GM12878 (cell line): ENCODE results near the gene CCDC97. TPM values are rescaled to one million over a fixed set of nuclear protein-coding genes. Genes with fewer than 3 reads are reported as not detected.

Experiments used
- ATAC-seq: fragments of 200-7000 bp; cut with Tn5 transposase; 3 replicates; pipeline ENCODE4 v1.9.1; 2020; ENCODE audit warnings: mild to moderate bottlenecking, moderate library complexity
- BruUV-seq: library from RNA; stranded (reverse); fragments of 400-500 nt; replicated peaks from 2 replicates; lab custom pipeline; 2021; lab: Mats Ljungman, UMichigan
- CTCF ChIA-PET: fragments of 300-600 bp; sonication (Branson Sonifier 250); formaldehyde crosslinking; extraction: SDS; loops from one replicate; lab custom pipeline; 2021; ENCODE audit warnings: inconsistent platforms; lab: Yijun Ruan, JAX
- POLR2A ChIA-PET: fragments of 350-600 bp; formaldehyde crosslinking; extraction: SDS; loops from one replicate; lab custom pipeline; 2021; ENCODE audit warnings: inconsistent platforms; lab: Charles Lee
- RAD21 ChIA-PET: fragments of 300-600 bp; sonication (Branson Sonifier 250); formaldehyde crosslinking; loops from one replicate; lab custom pipeline; 2023; ENCODE audit warnings: antibody characterized with exemption; ENCODE audit not compliant: unreplicated experiment; lab: Charles Lee
- SMC1A ChIA-PET: fragments of 300-600 bp; sonication (Branson Sonifier 250); formaldehyde crosslinking; loops from one replicate; lab custom pipeline; 2023; ENCODE audit not compliant: unreplicated experiment, uncharacterized antibody; lab: Charles Lee
- DNase-seq: peaks from one replicate; pipeline ENCODE4 v3.0.0-alpha.2; 2011; ENCODE audit warnings: low read depth, low spot score
- FAIRE-seq: peaks from 3 replicates; lab custom pipeline; 2011; peaks lifted over from hg19 to GRCh38; lab: Jason Lieb, UNC
- H2AFZ ChIP-seq: 2 replicates; pipeline ENCODE4 v1.6.0; 2011; ENCODE audit warnings: low read depth, low read length, control low read depth; ENCODE audit not compliant: control insufficient read depth
- H3K27ac ChIP-seq: 2 replicates; pipeline ENCODE4 v1.5.1; 2011; ENCODE audit warnings: control low read depth; ENCODE audit not compliant: control insufficient read depth, insufficient read depth
- H3K27me3 ChIP-seq, 2 experiments: replicated peaks in 1 of 2; 2 replicates each; pipeline versions ENCODE4 v1.6.0 to v1.6.1; 2011; ENCODE audit warnings: low read length in 1 of 2; ENCODE audit not compliant: control insufficient read depth in 2 of 2, insufficient read depth in 2 of 2
- H3K36me3 ChIP-seq, 2 experiments: 2 replicates each; pipeline ENCODE4 v1.5.1; 2011; ENCODE audit warnings: low read length in 1 of 2; ENCODE audit not compliant: control insufficient read depth in 2 of 2, insufficient read depth in 2 of 2
- H3K4me1 ChIP-seq: 2 replicates; pipeline ENCODE4 v1.6.1; 2011; ENCODE audit warnings: mild to moderate bottlenecking, low read length, moderate library complexity, mixed read lengths; ENCODE audit not compliant: control insufficient read depth, insufficient read depth
- H3K4me2 ChIP-seq: 2 replicates; pipeline ENCODE4 v1.6.0; 2011; ENCODE audit warnings: control low read depth; ENCODE audit not compliant: control insufficient read depth, insufficient read depth
- H3K4me3 ChIP-seq: fragments of 200-600 bp; sonication (generic); 2 replicates; pipeline ENCODE4 v1.5.1; 2016
- H3K79me2 ChIP-seq: 2 replicates; pipeline ENCODE4 v1.6.0; 2011; ENCODE audit warnings: low read length; ENCODE audit not compliant: control insufficient read depth, insufficient read depth
- H3K9ac ChIP-seq: 2 replicates; pipeline ENCODE4 v1.8.0; 2011; ENCODE audit warnings: low read length, control low read depth, mixed read lengths; ENCODE audit not compliant: control insufficient read depth, insufficient read depth
- H3K9me3 ChIP-seq: replicated peaks from 3 replicates; pipeline ENCODE4 v1.5.1; 2011; ENCODE audit warnings: mild to moderate bottlenecking, low read length; ENCODE audit not compliant: control insufficient read depth, insufficient read depth
- H4K20me1 ChIP-seq: 2 replicates; pipeline ENCODE4 v1.6.0; 2011; ENCODE audit not compliant: control insufficient read depth, insufficient read depth
- EP300 ChIP-seq, 2 experiments: fragments of 150-350 bp in 1 of 2; IDR thresholded peaks; 2 replicates each; pipeline ENCODE4 v1.6.1; 2011 to 2012; ENCODE audit warnings: low read depth in 2 of 2, low read length in 2 of 2, borderline replicate concordance in 1 of 2, improper control_type of control experiment in 1 of 2, inconsistent platforms in 1 of 2; ENCODE audit not compliant: control insufficient read depth in 1 of 2
- KAT2A ChIP-seq: conservative IDR thresholded peaks from 2 replicates; pipeline ENCODE4 v1.6.1; 2011; ENCODE audit warnings: low read depth, low read length; ENCODE audit not compliant: control insufficient read depth
- MTA3 ChIP-seq: IDR thresholded peaks from 2 replicates; pipeline ENCODE4 v1.6.1; 2012; ENCODE audit warnings: low read length, inconsistent platforms, borderline replicate concordance
- TCF12 ChIP-seq: IDR thresholded peaks from 2 replicates; pipeline ENCODE4 v1.6.1; 2011; ENCODE audit warnings: low read depth, mild to moderate bottlenecking, low read length
- ZNF24 ChIP-seq: fragments of 450-650 bp; IDR thresholded peaks from 2 replicates; pipeline ENCODE4 v1.6.1; 2017; ENCODE audit warnings: antibody characterized with exemption, mild to moderate bottlenecking
- WGBS: methylation state at CpG from one replicate; pipeline ENCODE4 v1.1.6; 2016; ENCODE audit warnings: low lambda C conversion rate; ENCODE audit not compliant: insufficient replicate concordance, insufficient coverage; ENCODE audit errors: missing lambda C conversion rate; 5-methylcytosine and 5-hydroxymethylcytosine counted together
- in situ Hi-C: fragments of 300-500 bp; cut with MboI; formaldehyde crosslinking; loops from 9 replicates; pipeline ENCODE4 v1.14.3; 2018; ENCODE audit warnings: mixed read lengths
- intact Hi-C: fragments of 100-400 bp; cut with micrococcal nuclease; formaldehyde crosslinking; loops from one replicate; pipeline ENCODE4 v1.14.2; 2022; ENCODE audit not compliant: unreplicated experiment
- polyA plus RNA-seq, 11 experiments: library from polyadenylated mRNA; depleted of rRNA in 4 of 11; unstranded in 6 of 11; stranded (reverse) in 5 of 11; fragments of >200 nt; fragmentation: Nextera tagmentation in 4 of 11; fragmentation: Illumina TruSeq in 1 of 11; extraction: Ambion mirVana in 4 of 11; extraction: Trizol in 1 of 11; gene quantifications; 1 replicate in 1 of 11; 2 replicates in 10 of 11; pipeline versions ENCODE4 v1.2.1 to v1.2.3, GENCODE V29; 2011 to 2016; ENCODE audit warnings: inconsistent platforms in 2 of 11, missing spikeins in 2 of 11, low read depth in 1 of 11
- total RNA-seq, 4 experiments: library from RNA; depleted of rRNA in 3 of 4; stranded (reverse); fragments of >200 nt in 3 of 4; fragmentation: Illumina TruSeq in 1 of 4; extraction: Trizol in 1 of 4; gene quantifications; 2 replicates each; pipeline versions ENCODE4 v1.2.1 to v1.2.3, GENCODE V29; 2013 to 2021
- TF ChIP-seq, protein P1 (sequence below): fragments of 450-650 bp; IDR thresholded peaks from 2 replicates; pipeline ENCODE4 v1.6.1; 2017; ENCODE audit warnings: low read depth, mild to moderate bottlenecking, moderate library complexity
- TF ChIP-seq, protein P2 (sequence below): fragments of 450-650 bp; IDR thresholded peaks from 2 replicates; pipeline ENCODE4 v1.6.1; 2016; ENCODE audit warnings: mild to moderate bottlenecking

CCDC97 gene
- total and polyA plus RNA-seq, 10 of the 15 experiments (the other 5 are each of a cell fraction or from before 2014, with no cell fraction given) = 1.8 to 34.1 (median 18.8) TPM

DNA sequence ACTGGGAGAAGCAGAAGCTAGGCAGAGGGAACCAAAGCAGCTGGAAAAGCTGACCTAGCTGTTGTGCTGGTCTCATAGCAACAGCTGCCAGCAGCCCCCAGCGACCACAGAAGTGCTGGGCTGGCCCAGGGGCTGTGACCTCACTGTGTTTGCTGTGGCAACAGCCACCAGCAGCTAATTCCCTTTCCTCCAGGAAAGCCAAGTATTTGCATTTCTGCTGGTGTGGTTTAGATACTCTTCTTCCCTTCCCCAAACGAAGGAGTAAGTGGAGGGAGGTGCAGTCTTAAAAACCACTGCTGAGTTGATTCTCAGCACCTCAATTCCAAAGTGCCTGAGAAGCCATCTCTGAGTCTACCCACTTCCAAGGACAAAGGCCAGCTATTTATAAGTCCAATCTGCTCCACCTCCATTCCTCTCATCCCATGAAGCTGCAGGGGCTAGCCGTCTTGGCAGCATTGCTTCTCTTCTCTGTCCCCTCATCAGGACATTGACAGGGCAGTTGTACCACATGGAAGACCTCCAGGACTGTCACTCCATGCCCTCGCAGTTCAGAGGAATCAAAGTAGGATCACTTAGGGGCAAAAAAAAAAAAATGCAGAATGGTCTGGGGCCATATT is 11.5 kb upstream of the CCDC97 start (continued):
- TF ChIP-seq EP300 (IDR thresholded peaks at IDR 0.05; ENCODE audit: borderline replicate concordance in 1 of 2, control insufficient read depth in 1 of 2, low read depth in 2 of 2, low read length in 2 of 2) = peak in 1 of 2 experiments; percentile 75; a peak in 2 of 4 replicates
- TF ChIP-seq, protein P1, sequence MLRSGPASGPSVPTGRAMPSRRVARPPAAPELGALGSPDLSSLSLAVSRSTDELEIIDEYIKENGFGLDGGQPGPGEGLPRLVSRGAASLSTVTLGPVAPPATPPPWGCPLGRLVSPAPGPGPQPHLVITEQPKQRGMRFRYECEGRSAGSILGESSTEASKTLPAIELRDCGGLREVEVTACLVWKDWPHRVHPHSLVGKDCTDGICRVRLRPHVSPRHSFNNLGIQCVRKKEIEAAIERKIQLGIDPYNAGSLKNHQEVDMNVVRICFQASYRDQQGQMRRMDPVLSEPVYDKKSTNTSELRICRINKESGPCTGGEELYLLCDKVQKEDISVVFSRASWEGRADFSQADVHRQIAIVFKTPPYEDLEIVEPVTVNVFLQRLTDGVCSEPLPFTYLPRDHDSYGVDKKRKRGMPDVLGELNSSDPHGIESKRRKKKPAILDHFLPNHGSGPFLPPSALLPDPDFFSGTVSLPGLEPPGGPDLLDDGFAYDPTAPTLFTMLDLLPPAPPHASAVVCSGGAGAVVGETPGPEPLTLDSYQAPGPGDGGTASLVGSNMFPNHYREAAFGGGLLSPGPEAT = no peak

DNA sequence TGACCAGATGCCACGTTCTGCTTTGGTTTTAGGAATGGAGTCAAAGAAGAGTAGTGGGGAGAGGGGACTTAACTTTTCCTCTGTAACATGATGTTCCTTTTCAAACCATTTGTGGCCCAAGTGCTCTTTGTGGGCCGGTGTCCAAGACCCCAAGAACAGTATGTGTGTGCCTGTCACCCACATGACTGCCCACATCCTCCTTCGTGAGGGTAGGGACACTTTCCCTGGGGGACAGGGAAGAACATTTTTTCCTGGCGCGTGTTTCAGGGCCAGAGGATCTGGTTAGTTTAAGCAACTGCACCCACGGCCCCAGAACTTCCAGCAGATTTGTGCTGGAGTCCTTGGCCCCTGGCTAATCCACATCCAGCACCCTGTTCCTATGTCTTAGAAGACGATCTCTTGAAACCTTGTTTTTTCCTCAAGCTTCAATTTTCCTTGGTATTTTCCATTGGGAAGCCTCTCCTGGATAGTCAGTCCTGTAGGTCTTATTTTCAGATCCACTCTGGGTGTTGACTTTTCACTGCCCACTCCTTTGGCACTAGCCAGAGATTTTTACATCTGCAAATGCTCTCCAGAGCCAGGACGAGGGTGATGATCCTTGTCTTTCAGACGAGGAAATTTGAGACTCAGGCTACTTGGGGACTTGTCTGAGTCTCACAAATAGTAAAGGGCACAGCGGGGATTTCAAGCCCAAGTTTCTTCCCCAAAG is 10.8 kb upstream of the CCDC97 start:
- no peak for FAIRE-seq
- DNase-seq = no peak
- in situ Hi-C loops = no loop called here
- Histone ChIP-seq H3K36me3 (peaks cover 51 to 55% of the 10 kb centered on the region in 2 experiments), H3K79me2 (peaks cover 10% of the 10 kb centered on the region), H3K9ac (no peak overlapping the region), H4K20me1 (no peaks in the 10 kb centered on the region), H2AFZ (no peak overlapping the region), H3K27ac (peak overlapping the region; percentile 95), H3K27me3 (no peaks in the 10 kb centered on the region), H3K4me2 (no peak overlapping the region), H3K4me1 (peaks cover 66% of the 10 kb centered on the region), H3K9me3 (no peaks in the 10 kb centered on the region), H3K4me3 (no peak overlapping the region)
- TF ChIP-seq, protein P2, sequence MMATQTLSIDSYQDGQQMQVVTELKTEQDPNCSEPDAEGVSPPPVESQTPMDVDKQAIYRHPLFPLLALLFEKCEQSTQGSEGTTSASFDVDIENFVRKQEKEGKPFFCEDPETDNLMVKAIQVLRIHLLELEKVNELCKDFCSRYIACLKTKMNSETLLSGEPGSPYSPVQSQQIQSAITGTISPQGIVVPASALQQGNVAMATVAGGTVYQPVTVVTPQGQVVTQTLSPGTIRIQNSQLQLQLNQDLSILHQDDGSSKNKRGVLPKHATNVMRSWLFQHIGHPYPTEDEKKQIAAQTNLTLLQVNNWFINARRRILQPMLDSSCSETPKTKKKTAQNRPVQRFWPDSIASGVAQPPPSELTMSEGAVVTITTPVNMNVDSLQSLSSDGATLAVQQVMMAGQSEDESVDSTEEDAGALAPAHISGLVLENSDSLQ = no peak
- TF ChIP-seq KAT2A (no peak), TCF12 (no peak), ZNF24 (no peak), MTA3 (no peak)
- ChIA-PET RAD21 (interaction anchor here (1.5 to 3.4 kb wide), 3 partner anchors 9 to 95 kb away, joined by 4 to 23 read pairs (median 6); no protein-coding TSS in a partner anchor), POLR2A (interaction anchor here (0.5 to 3.2 kb wide), 3 partner anchors 35 to 95 kb away, joined by 3 to 11 read pairs (median 8); partner anchors contain the start of gene HNRNPUL1), CTCF (interaction anchor here (0.6 to 7.5 kb wide), 5 partner anchors 9 to 140 kb away, joined by 3 to 50 read pairs (median 3); no protein-coding TSS in a partner anchor), SMC1A (interaction anchor here (0.6 to 4.1 kb wide), 4 partner anchors 9 to 65 kb away, joined by 3 to 36 read pairs (median 12); partner anchors contain the start of genes B9D2 and HNRNPUL1)
- WGBS = 83% methylated on average over 10 of the region's 10 CpGs
- no peak for ATAC-seq
- intact Hi-C loops = no loop called here
- BruUV-seq = no TSS peak
